Gastroesophageal sphincter (tissue), 4 donors: ENCODE measurements around the gene COL19A1. TPM values are rescaled to one million over a fixed set of nuclear protein-coding genes. Genes with fewer than 3 reads are reported as not detected.

Experiments used
- ATAC-seq: fragments of 150-250 bp; one replicate; pipeline ENCODE4 v1.9.1; 2016; ENCODE audit warnings: mild to moderate bottlenecking, moderate library complexity
- H3K27ac ChIP-seq, 4 donors: fragments of 200-600 bp; sonication (generic) in 3 of 4; 1 replicate in 3 of 4; 2 replicates in 1 of 4; pipeline ENCODE4 v1.5.1; 2016 to 2019
- H3K27me3 ChIP-seq: fragments of 200-600 bp; sonication (generic); one replicate; pipeline ENCODE4 v1.5.1; 2019
- H3K36me3 ChIP-seq, 2 donors: fragments of 200-600 bp; sonication (generic); one replicate each; pipeline ENCODE4 v1.5.1; 2019; ENCODE audit warnings: control low read depth in 1 of 2
- H3K4me1 ChIP-seq, 3 donors: fragments of 200-600 bp; sonication (generic); 1 replicate in 2 of 3; 2 replicates in 1 of 3; pipeline ENCODE4 v1.5.1; 2016 to 2019; ENCODE audit warnings: control low read depth in 2 of 3
- H3K4me3 ChIP-seq, 2 donors: fragments of 200-600 bp; sonication (generic); one replicate each; pipeline ENCODE4 v1.5.1; 2019; ENCODE audit warnings: mild to moderate bottlenecking in 1 of 2, moderate library complexity in 1 of 2
- H3K9me3 ChIP-seq, 3 donors: fragments of 200-600 bp; sonication (generic); one replicate each; pipeline ENCODE4 v1.5.1; 2017 to 2019; ENCODE audit warnings: control low read depth in 2 of 3
- EP300 ChIP-seq: sonication (generic); formaldehyde crosslinking; IDR thresholded peaks from one replicate; pipeline ENCODE4 v1.6.1; 2017; ENCODE audit warnings: antibody characterized with exemption, mild to moderate bottlenecking
- POLR2A ChIP-seq, 2 donors: fragments of 450-650 bp; IDR thresholded peaks; one replicate each; pipeline ENCODE4 v1.6.1; 2017; ENCODE audit warnings: antibody characterized with exemption in 2 of 2, mild to moderate bottlenecking in 2 of 2, moderate library complexity in 1 of 2
- POLR2AphosphoS5 ChIP-seq: sonication (generic); formaldehyde crosslinking; IDR thresholded peaks from one replicate; pipeline ENCODE4 v1.6.1; 2017; ENCODE audit warnings: antibody characterized with exemption
- WGBS, 2 donors: methylation state at CpG; one replicate each; pipeline ENCODE4 v1.1.5; 2018; ENCODE audit warnings: low coverage in 1 of 2; 5-methylcytosine and 5-hydroxymethylcytosine counted together
- total RNA-seq, 4 donors: library from RNA; depleted of rRNA; stranded (reverse); fragments of >200 nt; gene quantifications; one replicate each; pipeline ENCODE4 v1.1.0, GENCODE V29; 2016
- TF ChIP-seq, protein P1 (sequence below), 4 experiments: fragments of 200-600 bp in 2 of 4; fragments of 450-650 bp in 2 of 4; sonication (generic) in 1 of 4; IDR thresholded peaks; one replicate each; pipeline ENCODE4 v1.5.1; 2017 to 2019; ENCODE audit warnings: antibody characterized with exemption in 4 of 4, mild to moderate bottlenecking in 2 of 4, moderate library complexity in 2 of 4

Gene COL19A1
- total RNA-seq, 4 donors from 2014 or later, result 3.7 to 15.6 (median 6.5) TPM

DNA sequence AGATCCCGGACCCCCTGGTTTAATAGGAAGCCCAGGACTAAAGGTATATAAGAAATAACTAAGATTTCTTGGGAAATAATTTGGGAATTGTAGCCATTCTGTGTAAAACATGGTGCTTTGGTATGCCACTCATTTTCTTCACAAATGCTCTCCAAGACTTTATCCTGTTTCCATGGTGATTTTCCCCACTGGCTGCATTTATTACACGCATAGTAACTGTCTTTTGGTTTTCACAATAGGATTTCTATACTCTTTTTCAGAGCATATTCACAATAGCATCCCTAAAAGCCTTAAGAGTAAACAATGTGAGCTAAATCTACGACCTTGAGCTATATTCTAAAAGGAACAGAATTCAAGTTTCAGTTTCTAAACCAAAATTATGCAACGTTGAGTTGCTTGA lies 275.7 kb downstream of the COL19A1 start:
- 66 to 84% methylated on average over 4 of the region's 4 CpGs for WGBS, 2 donors
- no peak for ATAC-seq
- H3K36me3 ChIP-seq, result no peaks in the 10 kb centered on the region
- H3K4me3 ChIP-seq, result no peak overlapping the region
- TF ChIP-seq, protein P1, sequence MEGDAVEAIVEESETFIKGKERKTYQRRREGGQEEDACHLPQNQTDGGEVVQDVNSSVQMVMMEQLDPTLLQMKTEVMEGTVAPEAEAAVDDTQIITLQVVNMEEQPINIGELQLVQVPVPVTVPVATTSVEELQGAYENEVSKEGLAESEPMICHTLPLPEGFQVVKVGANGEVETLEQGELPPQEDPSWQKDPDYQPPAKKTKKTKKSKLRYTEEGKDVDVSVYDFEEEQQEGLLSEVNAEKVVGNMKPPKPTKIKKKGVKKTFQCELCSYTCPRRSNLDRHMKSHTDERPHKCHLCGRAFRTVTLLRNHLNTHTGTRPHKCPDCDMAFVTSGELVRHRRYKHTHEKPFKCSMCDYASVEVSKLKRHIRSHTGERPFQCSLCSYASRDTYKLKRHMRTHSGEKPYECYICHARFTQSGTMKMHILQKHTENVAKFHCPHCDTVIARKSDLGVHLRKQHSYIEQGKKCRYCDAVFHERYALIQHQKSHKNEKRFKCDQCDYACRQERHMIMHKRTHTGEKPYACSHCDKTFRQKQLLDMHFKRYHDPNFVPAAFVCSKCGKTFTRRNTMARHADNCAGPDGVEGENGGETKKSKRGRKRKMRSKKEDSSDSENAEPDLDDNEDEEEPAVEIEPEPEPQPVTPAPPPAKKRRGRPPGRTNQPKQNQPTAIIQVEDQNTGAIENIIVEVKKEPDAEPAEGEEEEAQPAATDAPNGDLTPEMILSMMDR (IDR thresholded peaks at IDR 0.05), result no peak
- TF ChIP-seq POLR2A (IDR thresholded peaks at IDR 0.05), result no peak
- no peak for TF ChIP-seq EP300
- no peak for TF ChIP-seq POLR2AphosphoS5
- no peak overlapping the region for H3K27ac ChIP-seq
- H3K9me3 ChIP-seq, result no peaks in the 10 kb centered on the region
- no peaks in the 10 kb centered on the region for H3K27me3 ChIP-seq
- no peaks in the 10 kb centered on the region for H3K4me1 ChIP-seq

GRCh38 chr6:70145178-70145577 lies 278.8 kb downstream of the COL19A1 start:
- no peak overlapping the region for H3K27ac ChIP-seq
- ATAC-seq, result no peak
- TF ChIP-seq, protein P1 (IDR thresholded peaks at IDR 0.05), result no peak
- TF ChIP-seq EP300 (no peak), POLR2A (IDR thresholded peaks at IDR 0.05) (no peak), POLR2AphosphoS5 (no peak)
- no peaks in the 10 kb centered on the region for H3K36me3 ChIP-seq
- no peak overlapping the region for H3K4me3 ChIP-seq
- H3K27me3 ChIP-seq, result no peaks in the 10 kb centered on the region
- no peaks in the 10 kb centered on the region for H3K9me3 ChIP-seq
- 63 to 81% methylated on average over 1 to 2 of the region's 2 CpGs for WGBS, 2 donors
- H3K4me1 ChIP-seq, result no peaks in the 10 kb centered on the region

DNA sequence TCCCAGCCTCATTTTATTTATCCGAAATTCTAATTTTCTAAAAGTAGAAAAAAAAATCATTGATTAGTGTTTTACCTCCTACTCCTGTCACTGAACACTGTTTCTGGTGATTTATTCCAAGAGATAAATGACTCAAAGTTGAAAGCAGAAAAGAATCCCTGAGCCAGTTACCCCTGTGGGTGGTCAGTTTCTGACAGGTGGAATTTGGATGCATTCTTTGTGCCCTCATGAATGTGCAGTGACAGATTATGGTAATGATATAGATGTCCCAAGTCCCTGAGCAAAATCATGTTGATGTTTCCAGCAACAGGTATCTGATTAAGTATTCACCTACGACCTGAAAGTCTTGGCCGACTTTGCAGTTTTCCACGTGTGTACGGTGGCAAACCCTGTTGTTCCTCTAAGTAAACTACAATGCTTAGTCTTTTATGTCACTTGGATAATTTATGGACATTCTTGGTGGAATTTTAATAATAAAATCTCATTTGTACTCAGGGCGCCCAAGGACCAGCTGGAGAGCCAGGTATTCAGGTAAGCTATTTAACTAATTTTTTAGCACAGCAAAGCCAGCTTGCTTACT lies 282.9 kb downstream of the COL19A1 start:
- no peak for TF ChIP-seq POLR2A (IDR thresholded peaks at IDR 0.05)
- TF ChIP-seq, protein P1 (IDR thresholded peaks at IDR 0.05), result no peak
- no peak for TF ChIP-seq POLR2AphosphoS5
- TF ChIP-seq EP300, result no peak
- no peak for ATAC-seq
- WGBS, 2 donors, result 91 to 100% methylated on average over 6 of the region's 6 CpGs
- no peak overlapping the region for H3K4me3 ChIP-seq
- H3K4me1 ChIP-seq, result no peaks in the 10 kb centered on the region
- H3K27ac ChIP-seq, result no peak overlapping the region
- no peaks in the 10 kb centered on the region for H3K9me3 ChIP-seq
- no peaks in the 10 kb centered on the region for H3K36me3 ChIP-seq
- no peaks in the 10 kb centered on the region for H3K27me3 ChIP-seq

DNA sequence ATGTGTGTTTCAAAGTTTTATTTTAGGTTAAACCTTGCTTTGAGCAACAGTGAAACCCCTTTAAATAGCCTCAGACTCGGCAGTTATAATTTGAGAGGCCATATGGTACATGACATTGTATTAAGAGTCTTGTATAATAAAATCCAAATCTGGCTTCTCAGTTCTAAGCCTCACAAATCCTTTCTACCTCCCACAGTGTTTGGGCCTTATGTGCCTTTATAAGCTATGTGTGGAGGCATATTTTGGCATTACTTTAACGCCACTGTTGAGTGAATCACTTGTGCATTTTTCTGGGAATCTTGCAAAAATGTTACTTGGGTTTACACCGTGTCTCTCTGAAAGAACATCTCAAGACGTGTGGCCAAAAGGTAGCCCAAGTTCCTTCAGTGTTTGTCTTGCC lies 284.2 kb downstream of the COL19A1 start:
- Histone ChIP-seq H3K27ac (no peak overlapping the region), H3K36me3 (no peaks in the 10 kb centered on the region), H3K4me3 (no peak overlapping the region), H3K4me1 (no peaks in the 10 kb centered on the region), H3K27me3 (no peaks in the 10 kb centered on the region), H3K9me3 (no peaks in the 10 kb centered on the region)
- ATAC-seq, result no peak
- 55 to 81% methylated on average over 4 of the region's 4 CpGs for WGBS, 2 donors
- no peak for TF ChIP-seq POLR2AphosphoS5
- no peak for TF ChIP-seq POLR2A (IDR thresholded peaks at IDR 0.05)
- no peak for TF ChIP-seq EP300
- TF ChIP-seq, protein P1 (IDR thresholded peaks at IDR 0.05), result no peak

DNA sequence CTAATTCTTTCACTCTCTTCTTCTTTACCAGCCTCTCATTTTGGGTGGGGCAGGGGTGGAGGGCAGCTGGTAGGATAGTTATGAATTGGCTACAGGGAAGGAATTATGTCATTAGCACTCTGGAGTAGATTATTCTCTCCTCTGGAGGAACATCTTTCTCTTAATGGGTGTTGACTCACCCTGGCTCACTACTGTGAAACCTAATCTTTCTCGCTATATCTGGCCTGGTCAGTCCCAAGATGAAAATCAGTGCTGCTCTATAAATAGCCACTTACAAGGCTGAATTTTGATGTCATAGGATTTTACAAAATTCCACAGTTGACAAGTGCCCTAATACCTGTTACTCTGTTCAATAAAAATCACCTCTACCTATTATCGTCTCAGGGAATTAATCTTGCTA lies 285.3 kb downstream of the COL19A1 start:
- Histone ChIP-seq H3K27me3 (no peaks in the 10 kb centered on the region), H3K4me1 (no peaks in the 10 kb centered on the region), H3K4me3 (no peak overlapping the region), H3K9me3 (no peaks in the 10 kb centered on the region), H3K27ac (no peak overlapping the region), H3K36me3 (no peaks in the 10 kb centered on the region)
- no peak for ATAC-seq
- 71 to 75% methylated on average over 2 of the region's 2 CpGs for WGBS, 2 donors
- TF ChIP-seq POLR2AphosphoS5 (no peak), POLR2A (IDR thresholded peaks at IDR 0.05) (no peak), EP300 (no peak)
- TF ChIP-seq, protein P1 (IDR thresholded peaks at IDR 0.05), result no peak
